Right lobe of liver (tissue), 4 donors: Measurements from ENCODE around the gene UBASH3B.

Experiments used
- POLR2A ChIP-seq: fragments of 450-650 bp; IDR thresholded peaks from one replicate; pipeline ENCODE4 v1.6.1; 2017; ENCODE audit warnings: antibody characterized with exemption, mild to moderate bottlenecking
- TF ChIP-seq, protein P1 (sequence below), 4 donors: fragments of 200-600 bp in 3 of 4; fragments of 450-650 bp in 1 of 4; IDR thresholded peaks; one replicate each; pipeline versions ENCODE4 v1.5.1 to v1.8.0; 2016 to 2022; ENCODE audit warnings: antibody characterized with exemption in 4 of 4, mild to moderate bottlenecking in 2 of 4
- donor health status: DM: no; HTN: no; CAD: no.
- donor health status: DM: no; HTN: no; CAD: no.
- donor health status: DM: no; HTN: yes; CAD: no.

DNA sequence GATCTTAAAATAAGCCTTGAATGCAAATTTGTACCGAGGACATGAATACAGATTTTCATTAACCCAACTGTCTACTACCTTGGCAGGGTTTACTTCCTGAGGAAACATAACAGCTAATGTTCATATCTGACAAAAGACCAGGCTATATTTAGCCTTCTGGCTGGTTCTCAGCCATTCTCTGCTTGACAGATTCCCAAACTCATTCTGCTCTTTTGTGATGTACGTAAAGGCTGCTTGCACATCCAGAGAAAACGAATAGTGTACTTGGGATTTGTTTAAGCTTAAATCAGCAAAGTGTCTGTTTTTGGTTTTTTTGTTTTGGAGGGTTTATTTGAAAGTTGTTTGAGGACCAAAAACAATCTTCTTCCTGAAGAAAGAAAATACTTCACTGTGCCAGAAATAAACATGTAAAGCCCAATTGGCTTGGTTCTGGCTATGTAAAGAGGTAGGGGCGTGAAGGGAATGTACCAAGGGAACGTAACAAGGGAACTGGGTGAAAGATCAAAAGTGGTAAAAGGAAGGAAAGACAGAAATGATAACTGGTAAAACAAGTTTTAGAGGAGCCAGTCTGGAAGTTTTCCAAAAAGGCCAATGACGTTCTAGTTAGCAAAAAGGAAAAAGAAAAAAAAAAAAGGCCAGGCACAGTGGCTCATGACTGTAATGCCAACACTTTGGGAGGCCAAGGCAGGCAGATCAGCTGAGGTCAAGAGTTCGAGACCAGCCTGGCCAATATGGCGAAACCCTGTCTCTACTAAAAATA is 161.4 kb downstream of the UBASH3B start:
- TF ChIP-seq, protein P1, sequence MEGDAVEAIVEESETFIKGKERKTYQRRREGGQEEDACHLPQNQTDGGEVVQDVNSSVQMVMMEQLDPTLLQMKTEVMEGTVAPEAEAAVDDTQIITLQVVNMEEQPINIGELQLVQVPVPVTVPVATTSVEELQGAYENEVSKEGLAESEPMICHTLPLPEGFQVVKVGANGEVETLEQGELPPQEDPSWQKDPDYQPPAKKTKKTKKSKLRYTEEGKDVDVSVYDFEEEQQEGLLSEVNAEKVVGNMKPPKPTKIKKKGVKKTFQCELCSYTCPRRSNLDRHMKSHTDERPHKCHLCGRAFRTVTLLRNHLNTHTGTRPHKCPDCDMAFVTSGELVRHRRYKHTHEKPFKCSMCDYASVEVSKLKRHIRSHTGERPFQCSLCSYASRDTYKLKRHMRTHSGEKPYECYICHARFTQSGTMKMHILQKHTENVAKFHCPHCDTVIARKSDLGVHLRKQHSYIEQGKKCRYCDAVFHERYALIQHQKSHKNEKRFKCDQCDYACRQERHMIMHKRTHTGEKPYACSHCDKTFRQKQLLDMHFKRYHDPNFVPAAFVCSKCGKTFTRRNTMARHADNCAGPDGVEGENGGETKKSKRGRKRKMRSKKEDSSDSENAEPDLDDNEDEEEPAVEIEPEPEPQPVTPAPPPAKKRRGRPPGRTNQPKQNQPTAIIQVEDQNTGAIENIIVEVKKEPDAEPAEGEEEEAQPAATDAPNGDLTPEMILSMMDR (IDR thresholded peaks at IDR 0.05) = no peak
- no peak for TF ChIP-seq POLR2A
